Measurements from ENCODE around the gene PHB1.

PHB1 gene

DNA sequence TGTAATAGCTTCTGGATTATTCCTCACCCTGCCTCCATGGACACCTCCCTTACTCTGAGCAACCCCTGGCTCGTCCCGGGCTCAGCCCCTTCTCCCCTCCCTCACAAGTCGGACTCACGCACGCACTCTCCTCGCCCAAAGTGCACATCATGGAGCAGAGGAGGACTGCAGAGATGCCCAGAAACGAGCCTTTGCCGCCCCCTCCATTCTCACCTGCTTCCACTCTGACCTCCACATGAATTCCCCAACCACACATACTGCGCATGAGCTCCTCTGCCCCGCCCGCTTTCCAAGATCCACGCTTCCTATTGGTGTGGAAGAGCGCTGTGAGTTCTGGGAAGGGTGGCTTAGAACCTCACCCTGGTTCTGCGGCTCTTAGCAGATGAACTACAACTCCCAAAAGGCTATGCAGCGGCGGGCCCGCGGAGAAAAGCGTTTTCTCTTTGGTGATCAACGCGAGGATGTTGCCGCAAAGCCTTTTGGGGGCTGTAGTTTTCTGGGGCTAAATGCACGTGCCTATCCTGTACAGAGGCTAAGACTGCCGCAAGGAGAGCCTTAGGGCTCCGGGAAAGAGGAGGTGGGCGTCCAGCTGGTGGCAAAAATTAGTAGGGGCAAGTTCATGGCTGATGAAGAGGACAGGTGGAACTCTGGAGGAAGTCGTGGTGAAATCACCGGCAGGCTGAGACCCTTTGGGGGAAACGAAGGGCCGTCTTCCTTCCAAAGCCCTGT lies at the start of gene PHB1:
Gene PHB1 (minus strand): TSS at position 261 of the 729 bp plus-strand sequence. CDS start 1,618 bp downstream, outside the sequence.
- DNase-seq: peak; percentile 97 to 99

DNA sequence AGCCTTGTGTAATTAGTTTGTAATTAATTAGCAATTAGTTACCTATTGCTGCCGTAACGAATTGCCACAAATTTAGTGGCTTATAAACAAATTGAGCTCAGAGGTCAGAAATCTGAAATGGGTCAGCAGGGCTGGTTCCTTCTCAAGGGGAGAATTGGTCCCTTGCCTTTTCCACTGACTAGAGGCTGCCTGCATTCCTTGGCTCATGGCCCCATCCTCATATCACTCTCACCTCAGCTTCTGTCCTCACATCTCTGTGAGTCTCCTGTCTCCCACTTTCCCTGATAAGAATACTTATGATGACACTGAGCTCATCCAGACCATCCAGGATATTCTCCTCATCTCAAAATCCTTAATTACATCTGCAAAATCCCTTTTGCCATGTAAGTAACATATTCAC lies 49.4 kb upstream of the PHB1 start:
- no peak for DNase-seq

DNA sequence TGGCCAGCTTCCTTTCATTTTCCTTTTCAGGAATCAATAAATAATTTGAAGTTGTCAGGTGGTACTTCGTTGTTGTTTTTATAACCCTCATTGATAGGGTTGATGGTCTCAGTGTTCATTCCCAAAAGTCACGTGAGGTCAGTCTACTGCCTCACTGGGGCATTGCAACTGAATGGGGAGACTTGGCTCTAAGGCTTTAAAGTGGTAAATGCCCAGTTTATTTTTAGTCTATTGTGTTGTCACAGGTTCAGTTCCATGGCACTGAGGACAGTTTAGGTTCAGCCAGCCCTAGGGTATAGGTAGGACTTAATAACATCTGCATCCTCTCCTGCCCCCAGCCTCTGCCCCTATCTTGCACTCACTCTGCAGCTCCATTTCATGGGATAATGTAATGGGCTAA lies 46.9 kb upstream of the PHB1 start:
- DNase-seq: no peak

DNA sequence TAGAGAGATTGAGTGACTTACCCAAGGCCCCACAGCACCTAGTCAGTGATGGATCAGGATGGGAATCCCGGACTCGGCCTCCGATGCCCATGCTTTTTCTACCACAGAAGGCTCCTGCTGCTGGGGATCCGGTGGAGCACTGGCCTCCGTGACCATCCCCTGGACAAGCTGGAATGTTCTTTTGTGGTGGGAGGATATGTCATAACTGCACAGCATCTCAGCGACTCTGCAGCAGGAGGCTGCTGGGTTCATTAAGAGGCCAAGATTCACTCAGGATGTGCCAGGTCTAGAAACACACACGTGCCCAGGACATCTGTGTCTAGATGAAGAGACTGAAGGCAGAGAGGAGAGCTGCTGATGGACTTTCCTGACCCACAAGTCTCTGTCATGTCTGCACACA lies 45.7 kb upstream of the PHB1 start:
- no peak for DNase-seq

DNA sequence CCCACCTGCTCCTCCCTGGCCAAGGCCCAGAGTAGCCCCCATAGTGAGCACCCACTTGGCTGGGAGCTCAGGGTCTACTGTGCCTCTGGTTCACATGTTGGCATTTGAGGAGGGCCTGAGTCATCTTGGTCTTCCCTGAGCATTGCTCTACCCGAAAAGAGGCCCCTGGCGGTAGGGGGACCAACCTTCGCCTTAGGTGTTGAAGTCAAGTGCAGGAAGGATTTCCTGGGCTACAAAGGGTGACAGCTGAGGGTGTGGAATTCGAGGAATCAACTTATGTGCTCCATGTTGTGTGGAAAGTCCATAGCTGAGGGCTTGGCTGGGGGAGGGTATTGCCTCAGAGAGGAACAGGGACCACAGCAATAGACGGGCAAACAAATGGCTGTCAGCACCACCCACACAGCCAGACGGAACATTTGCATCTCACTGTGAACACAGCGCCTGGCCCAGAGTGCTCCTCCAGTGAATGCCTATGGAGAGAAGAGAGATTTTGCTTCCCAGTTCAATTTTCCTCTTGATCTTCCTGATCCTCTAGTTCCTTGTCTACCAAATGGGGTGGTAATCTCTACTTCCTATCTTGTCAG lies 44.8 kb upstream of the PHB1 start:
- peak; percentile 39 to 42 for DNase-seq

DNA sequence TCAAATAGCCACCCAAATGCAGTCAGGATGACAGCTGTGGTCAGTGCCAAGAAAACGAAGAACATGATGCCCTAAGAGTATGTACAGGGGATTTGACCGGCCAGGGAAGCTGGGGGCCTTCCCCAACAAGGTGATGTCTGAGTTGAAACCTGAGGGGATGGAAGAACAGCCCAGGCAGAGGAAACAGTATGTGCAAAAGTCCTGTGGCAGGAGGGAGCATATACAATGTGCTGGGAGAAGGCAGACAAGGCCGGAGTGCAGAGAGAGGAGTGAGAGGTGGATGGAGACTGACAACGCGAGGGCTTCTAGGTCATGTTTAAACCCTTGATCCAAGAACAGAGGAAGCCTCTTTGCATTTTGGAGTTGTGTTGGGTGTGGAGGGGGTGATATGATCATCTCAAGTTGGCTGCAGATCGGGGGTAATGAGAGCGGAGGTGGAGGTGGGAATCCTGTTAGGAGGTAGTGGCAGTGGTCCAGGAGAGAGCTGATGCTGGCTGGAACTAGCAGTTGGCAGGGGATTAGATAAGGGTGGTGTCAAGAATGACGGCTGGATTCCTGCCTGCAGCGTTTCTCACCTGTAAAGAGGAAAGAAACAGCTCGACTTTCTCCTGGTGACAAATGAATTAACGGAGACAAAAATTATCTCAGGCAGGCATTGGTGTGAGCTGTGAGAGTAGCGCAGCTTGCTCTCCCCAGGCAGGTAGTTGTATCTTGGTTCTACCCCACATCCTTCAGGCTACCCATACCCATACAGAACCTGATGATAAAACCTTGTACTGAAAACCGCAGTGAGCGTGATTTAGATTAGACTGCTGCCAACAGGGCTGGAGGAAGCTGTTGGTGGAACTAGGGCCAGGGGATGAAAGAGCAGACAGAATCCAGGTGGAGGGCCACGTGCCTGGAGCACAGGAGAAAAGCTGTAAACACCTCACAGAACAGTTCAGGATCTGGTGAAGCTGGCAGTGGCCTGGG lies 43.2 kb upstream of the PHB1 start:
- no peak for DNase-seq

DNA sequence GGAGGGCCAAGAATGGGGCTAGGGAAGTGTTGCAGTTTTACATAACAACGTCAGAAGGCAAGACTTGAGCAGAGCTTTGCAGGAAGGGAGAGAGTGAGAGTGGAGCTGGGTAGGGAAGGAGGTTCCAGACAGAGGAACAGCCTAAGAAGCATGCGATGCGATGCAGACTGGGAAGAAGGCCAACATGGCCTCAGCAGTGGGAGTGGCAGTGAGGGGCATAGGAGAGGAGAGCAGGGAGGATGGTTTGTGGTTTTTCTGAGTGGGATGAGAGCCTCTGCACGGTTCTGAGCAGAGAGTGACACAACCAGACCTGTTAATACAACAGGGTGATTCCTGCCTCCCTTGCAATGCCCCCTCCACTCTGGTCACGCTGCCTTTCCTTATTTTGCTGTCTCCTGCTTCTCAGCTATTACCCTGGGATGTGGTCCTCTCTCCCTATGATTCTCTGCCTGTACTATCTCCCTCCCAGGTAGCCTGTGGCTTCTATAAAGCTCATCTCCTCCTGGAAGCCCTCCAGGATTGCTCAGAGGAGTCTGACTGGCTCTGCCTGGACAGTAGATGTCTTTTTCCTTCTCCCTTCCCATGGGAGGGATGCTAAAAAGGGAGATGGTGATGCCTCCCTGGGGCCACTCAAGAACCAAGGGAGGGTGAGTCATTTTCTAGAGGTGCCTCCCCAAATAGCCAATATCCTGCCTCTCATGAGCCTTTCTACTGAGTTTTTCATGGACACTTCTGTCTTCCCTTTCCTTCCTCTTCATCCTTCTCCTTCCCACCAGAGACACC lies 41.7 kb upstream of the PHB1 start:
- DNase-seq: no peak

DNA sequence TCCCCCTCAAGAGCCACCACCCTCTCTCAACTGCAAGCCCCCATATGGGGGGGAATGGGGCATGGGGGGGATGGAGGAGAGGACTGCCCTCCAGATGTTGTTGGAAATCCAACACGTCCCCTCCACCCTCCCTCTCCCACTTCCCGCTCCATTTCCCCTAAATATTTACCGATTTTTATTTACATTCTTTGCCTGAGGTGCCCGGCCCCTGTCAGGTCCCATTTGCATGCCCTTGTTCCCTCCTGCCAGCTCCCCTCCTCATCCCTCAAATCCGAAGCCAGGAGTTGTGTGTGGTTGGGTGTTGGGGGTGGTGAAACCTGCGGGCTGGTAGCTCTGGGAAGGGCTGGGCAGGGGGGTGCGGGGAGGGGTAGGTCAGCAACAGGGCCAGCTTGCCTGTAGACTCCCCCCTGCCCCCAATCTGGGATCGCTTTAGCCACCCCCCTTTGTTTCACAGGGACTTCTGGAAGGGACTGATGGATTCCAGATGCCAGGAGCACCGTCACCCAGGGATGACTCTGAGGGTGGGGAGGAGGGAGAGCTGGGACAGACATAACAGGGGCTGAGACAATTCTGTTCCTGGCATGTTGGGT lies 40.7 kb upstream of the PHB1 start:
- DNase-seq: no peak

DNA sequence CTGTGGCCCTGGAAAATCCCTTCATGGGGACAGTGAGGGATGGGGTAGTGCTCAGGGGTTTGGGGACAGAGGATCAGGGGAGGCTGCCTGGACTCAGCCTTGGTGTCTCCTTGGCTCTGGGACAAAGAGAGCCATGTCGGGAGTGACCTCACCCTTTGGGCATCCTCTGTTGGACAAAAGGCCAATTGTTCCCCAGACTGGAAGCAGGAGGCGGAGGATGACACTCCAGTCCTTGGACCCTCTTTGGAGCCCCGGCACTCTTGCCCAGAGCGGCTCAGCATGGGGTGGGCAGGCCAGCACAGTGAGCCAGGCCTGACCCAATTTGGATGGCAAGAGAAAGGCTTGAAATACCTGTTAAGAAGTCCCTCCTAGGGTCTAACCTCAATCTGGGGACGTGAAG lies 39.4 kb upstream of the PHB1 start:
- no peak for DNase-seq

DNA sequence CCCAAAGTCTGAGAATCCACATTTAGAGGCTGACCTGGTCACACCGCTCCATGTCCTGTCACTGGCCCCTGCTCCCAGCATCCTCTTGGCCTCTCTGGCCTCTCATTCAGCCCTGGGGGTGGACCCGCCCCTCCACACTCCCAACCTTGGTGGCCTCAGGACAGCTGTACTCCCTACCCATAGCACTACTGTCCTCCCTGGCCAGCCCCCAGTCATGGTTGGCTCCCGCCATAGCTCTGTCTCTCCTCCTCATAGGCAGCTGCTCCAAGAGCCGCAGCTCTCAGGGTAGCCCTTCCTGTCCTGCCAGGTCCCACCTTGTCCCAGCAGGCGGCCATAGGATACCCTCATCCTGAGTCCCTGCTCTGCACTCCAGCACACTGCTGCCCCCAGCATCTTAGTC lies 38.0 kb upstream of the PHB1 start:
- DNase-seq: no peak

DNA sequence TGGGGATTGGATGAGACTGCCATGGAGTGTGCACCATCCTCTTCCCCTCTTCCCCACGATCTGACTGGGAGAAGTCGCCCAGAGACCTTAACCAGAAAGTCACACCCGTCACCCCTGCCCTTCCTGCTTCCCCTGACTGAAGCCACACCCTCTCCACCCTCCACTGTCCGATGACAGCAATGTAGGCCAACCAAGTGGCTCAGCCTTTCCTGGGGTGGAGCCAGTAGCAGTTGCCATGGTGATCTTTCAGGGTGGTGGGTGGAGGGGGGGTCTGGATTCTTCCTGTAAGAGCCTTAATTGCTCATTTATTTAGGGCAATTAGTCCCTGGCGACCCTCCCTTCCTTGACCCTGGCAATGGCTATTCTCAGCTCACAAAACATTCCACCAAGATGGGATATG lies 37.5 kb upstream of the PHB1 start:
- peak in 1 of 2 donors; percentile 14 for DNase-seq

DNA sequence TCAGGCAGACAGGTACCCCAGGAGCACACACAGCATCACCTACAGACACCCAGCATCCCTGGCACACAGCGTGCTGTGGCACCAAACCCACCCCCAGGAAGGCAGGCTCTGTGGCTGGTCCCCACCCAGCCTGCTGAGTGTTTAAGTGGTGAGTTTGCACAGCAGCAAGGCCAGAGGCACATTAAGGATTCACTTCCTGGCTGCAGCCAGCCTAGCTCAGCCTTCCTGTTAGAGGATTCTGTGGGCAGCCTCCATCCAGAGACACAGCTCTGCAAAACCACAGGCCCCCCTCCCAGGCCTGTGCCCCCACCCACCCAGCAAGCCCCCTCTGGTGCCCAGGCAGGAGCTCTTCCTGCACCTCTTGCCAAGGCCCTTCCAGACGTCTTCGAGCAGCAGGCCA lies 36.1 kb upstream of the PHB1 start:
- no peak for DNase-seq

DNA sequence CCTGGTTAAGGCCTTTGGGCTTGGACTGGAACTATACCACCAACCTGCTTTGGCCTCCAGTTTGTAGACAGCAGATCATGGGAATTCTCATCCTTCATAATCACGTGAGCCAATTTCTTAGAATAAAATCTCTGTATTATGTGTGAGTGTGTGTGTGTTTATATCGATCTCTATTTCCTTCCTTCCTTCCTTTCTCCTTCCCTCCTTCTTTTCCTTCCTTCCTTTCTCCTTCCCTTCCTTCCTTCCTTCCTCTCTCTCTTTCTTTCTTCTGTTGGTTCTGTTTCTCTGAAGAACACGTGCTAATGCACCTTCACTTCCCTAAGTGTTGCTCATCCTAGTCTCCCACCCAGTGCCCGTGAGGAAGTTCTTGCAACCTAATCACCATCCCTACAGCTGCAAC lies 35.5 kb upstream of the PHB1 start:
- DNase-seq: no peak

DNA sequence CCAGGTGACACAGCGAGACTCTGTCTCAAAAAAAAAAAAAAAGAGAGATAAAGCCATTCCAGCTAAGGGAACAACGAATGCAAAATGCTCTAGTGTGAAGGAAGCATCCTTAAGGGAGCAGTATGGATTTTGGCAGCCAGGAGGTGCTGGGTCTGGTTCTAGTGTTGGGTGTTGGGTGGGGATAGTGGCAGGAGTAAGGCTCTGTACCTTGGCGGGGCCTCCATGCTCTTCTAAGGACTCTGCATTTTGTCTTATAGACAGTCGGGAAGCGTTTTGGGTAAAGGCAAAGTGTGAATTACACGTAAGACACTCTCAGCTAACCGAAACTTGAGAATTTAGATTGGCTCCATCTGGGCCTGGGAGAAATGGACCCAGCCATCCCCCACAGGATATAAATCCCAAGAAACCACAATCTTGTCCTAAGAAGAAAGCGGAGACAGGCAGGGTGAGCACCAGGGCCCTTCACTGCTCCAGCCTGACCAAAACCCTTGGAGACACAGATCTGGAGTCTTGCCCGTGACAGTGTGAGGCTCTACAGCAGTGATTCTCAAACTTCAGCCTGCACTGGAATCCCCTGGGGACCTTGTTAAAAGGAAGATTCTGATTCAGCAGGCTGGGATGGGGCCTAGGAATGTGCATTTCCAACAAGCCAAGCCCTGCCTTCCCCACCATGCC lies 33.1 kb upstream of the PHB1 start:
- no peak for DNase-seq

DNA sequence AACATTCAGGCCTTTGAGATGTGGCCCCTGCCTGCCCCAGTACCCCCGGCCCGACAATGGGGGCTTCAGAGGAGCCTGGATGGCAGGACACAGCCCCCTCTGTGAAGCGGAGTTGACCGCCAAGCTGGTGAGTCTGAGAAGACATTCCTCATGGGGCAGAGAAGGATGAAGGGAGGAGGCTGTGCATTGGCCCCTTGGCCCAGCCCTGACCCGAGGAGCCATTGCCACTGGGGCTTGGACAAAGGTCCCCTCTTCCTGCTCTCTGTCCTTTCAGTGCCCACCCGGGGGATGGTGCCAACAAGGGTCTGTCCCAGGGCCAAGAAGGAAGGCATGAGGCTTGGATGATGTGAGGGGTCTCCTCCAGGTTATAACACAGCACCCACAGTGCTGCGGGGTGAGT lies 30.9 kb upstream of the PHB1 start:
- no peak for DNase-seq

DNA sequence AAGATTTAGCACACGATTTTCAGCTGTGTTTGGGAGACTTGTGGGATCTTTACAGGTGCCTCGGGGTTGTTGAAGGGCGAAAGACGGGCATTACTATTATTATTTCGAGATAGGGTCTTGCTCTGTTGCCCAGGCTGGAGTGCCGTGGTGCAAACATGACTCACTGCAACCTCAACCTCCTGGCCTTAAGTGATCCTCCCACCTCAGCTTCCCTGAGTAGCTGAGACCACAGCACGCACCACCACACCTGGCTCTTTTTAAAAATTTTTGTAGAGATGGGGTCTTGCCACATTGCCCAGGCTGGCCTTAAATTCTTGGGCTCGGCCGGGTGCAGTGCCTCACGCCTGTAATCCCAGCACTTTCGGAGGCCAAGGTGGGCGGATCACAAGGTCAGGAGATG lies 29.7 kb upstream of the PHB1 start:
- DNase-seq: no peak

DNA sequence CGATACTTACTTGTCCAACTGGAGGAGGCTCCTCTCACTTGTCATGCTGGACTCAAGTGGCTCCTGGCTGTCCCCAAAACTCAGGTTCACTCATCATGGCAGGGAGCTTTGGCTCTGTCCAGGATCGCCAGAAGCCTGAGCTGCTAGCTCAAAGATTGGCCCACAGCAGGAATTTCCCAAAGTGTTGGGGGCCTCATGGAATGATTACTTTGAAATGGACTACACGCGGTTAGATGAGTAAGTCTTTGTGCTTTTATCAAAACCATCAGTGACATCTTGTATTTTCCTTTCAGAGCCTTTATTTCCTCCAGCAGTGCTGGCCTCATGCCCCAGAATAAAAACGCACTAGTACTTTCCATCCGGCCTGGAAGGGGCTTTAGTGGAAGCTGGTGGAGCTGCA lies 29.2 kb upstream of the PHB1 start:
- DNase-seq: no peak

DNA sequence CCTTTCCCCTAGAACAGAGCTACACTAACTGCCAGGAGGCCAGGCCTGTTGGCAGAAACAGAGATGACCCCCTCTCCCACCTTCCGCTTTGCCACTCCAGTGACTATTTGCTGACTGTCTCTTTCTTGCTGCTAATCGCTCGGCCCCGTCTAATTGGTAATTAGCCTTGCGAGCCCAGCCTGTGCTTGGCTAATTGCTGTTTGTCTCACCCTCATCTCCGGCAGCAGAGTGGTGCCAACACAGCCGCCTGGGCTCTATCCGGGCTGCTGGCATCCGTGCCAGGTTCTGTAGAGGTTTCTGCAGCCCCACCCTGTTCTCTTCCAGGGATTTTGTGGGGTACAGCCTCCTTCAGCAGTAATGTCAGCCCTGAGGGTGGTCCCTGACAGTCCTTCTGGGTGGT lies 27.4 kb upstream of the PHB1 start:
- no peak for DNase-seq

DNA sequence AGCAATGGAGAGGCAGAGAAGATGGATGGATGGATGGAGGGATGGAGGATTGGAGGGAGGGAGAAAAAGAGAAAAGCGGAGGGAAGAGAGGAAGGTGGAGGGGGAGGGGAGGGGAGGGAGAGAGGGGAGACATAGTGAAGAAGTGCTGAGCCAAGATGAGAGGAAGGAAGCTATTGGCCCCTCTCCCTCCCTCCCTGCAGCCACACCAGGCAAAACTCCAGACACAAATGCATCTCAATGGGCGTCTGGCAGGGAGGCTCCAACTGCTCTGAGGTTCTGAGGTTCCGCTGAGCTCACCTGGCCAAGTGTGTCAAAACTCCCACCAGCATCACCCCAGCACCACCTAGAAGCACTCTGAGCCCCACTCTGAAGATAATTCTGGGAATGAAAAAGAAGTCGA lies 26.9 kb upstream of the PHB1 start:
- DNase-seq: no peak

DNA sequence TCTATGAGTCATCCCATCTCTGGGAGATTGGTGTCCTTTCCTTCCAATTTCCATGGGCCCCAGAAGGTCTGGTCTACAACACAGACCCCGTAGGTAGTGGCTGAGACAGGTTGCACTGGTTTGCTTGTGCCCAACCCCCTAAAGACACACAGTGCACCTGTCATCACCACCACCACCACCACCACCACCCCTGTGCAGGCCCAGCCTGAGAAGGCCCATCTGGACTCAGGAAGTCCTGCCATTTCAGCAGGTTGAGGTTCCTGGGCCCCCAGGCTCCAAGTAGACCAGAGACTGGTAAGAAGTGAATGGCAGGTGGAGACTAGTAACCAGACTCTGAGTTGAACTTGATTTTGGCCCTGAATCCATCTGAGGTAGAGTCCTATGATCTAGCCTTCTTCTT lies 25.9 kb upstream of the PHB1 start:
- DNase-seq: no peak

DNA sequence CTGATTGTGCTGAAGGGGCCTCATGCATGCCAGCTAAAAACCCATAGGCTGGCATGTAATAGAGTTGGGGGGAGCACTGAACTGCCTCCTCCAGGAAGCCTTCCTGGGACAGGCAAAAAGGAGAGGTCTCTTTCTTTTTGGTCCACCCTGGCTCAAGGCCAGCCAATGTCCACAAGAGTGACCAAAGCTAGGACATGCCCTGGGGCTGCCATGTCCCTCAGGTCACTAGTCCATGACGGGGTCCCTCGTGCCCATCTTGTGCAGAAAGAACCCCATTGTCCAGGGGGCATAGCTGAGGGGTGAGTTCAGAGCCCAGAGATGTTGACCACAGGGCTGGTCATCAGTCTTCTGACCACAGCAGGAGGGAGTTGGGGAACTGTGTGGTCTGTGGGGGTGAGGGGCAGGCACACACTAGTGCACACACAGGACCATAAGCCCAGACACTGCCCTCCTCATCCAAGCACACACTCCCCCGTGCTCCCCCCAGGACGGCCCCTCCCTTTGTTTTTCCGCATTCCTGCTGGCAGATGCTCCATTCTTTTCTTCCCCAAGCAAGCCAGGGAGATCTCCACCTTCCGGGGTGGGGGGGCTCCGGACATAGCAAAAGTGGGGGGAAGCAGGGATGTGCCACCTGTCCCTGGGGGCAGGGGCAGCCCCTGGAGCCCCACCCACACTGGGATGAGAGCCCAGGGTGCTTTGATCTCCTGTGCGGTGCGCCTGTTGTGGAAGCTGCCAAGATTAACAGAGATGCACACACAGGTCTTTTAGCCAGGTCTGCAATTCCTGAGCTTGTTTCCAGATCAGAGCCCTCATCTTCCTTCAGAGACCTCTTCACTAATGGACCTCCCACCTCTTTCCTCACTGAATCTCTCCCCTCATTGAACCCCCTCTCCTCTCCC lies 25.2 kb upstream of the PHB1 start:
- DNase-seq: no peak
